ENCODE results near the gene CETN2. TPM values are rescaled to one million over a fixed set of nuclear protein-coding genes. Genes with fewer than 3 reads are reported as not detected.
"Not testable (repeated sequence)": the region's sequence is repeated elsewhere in the genome, so short reads cannot be mapped to it uniquely, and the experiment has no call there.

Gene CETN2
- total and polyA plus RNA-seq, 2 donors = 25.3 to 37.4 TPM

DNA sequence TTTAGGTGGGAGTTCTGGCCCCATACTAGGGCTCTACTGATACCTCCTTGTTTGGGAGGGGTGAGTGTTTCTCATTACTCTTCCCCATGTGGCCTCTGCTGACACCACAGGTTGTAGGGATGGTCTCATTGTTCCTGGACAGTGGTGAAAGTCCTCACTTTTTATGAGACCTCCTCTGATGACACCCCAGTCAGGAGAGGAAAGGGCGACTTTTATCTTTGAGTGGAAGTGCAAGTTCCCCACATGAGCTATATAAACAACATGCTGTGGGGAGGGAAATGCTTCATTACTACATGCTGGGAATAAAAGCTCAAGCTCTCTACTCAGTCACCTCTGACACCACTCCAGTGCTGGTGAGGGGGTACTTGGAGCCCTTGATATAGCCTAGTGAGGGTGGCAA lies 31.6 kb downstream of the CETN2 start:
- no peaks in the 10 kb centered on the region for H3K4me1 ChIP-seq (ENCODE audit: control insufficient read depth in 2 of 2, insufficient read depth in 2 of 2, low read length in 2 of 2)
- no peaks in the 10 kb centered on the region for H3K36me3 ChIP-seq (ENCODE audit: control insufficient read depth in 2 of 2, insufficient read depth in 2 of 2, low read length in 1 of 2)
- H3K27ac ChIP-seq (ENCODE audit: low read depth in 1 of 2, low read length in 1 of 2) = no peak overlapping the region
- peaks cover 0 to 2% of the 10 kb centered on the region in 2 donors for H3K27me3 ChIP-seq (ENCODE audit: control insufficient read depth in 2 of 2, insufficient read depth in 1 of 2, low read length in 1 of 2)
- no peak for DNase-seq (ENCODE audit: low read depth in 6 of 9, low spot score in 9 of 9)
- WGBS = 96% methylated on average over 1 of the region's 1 CpG
- H3K4me3 ChIP-seq (ENCODE audit: low read length in 2 of 2) = no peak overlapping the region
- no peaks in the 10 kb centered on the region for H3K9me3 ChIP-seq (ENCODE audit: control insufficient read depth in 2 of 2, insufficient read depth in 1 of 2, low read length in 1 of 2)

DNA sequence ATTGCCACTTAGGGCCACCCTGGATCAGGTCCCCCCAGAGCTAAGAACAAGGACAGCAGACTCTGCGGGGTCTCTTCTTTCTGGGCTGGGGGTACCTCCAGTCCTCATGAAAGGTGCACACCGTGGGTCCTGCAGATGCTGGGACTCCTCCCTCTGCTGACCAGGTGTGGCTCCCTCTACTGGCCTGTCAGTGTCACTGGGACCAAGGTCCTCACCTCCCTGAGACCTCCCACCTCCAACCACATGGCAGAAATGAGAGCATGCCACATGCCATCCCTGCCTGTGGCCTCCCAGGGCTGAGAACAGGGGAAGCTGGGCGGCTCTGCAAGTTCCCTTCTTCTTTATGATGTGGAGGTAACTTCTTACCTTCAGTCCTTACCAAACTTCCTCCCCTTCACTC lies 43.5 kb downstream of the CETN2 start:
- H3K9me3 ChIP-seq (ENCODE audit: control insufficient read depth in 2 of 2, insufficient read depth in 1 of 2, low read length in 1 of 2); H3K4me3 ChIP-seq (ENCODE audit: low read length in 2 of 2); H3K36me3 ChIP-seq (ENCODE audit: control insufficient read depth in 2 of 2, insufficient read depth in 2 of 2, low read length in 1 of 2); H3K4me1 ChIP-seq (ENCODE audit: control insufficient read depth in 2 of 2, insufficient read depth in 2 of 2, low read length in 2 of 2); H3K27ac ChIP-seq (ENCODE audit: low read depth in 1 of 2, low read length in 1 of 2); DNase-seq (ENCODE audit: low read depth in 6 of 9, low spot score in 9 of 9); H3K27me3 ChIP-seq (ENCODE audit: control insufficient read depth in 2 of 2, insufficient read depth in 1 of 2, low read length in 1 of 2): not testable (repeated sequence)
- WGBS = no CpG with 5 or more reads among the region's 3 CpGs

Other genes starting within 250 kb of the CETN2 start
- gene GABRQ, start 192.9 kb downstream of the CETN2 start, total RNA-seq = 0.09 TPM
- 0.09 TPM for gene GABRQ, start 192.9 kb downstream of the CETN2 start, polyA plus RNA-seq
- 0.05 TPM for gene MAGEA3, start 132.0 kb downstream of the CETN2 start, total RNA-seq
- 0.05 TPM for gene MAGEA3, start 132.0 kb downstream of the CETN2 start, polyA plus RNA-seq
- gene CSAG2, start 121.5 kb downstream of the CETN2 start, total RNA-seq = not detected
- 0.52 TPM for gene CSAG2, start 121.5 kb downstream of the CETN2 start, polyA plus RNA-seq
- not detected for gene MAGEA2B, start 116.1 kb downstream of the CETN2 start, total RNA-seq
- gene MAGEA2B, start 116.1 kb downstream of the CETN2 start, polyA plus RNA-seq = not detected
- 0.24 TPM for gene CSAG1, start 97.0 kb downstream of the CETN2 start, total RNA-seq
- gene CSAG1, start 97.0 kb downstream of the CETN2 start, polyA plus RNA-seq = 0.30 TPM
- not detected for gene MAGEA12, start 97.0 kb downstream of the CETN2 start, total RNA-seq
- gene MAGEA12, start 97.0 kb downstream of the CETN2 start, polyA plus RNA-seq = 0.05 TPM
- not detected for gene MAGEA2, start 76.9 kb downstream of the CETN2 start, total RNA-seq
- gene MAGEA2, start 76.9 kb downstream of the CETN2 start, polyA plus RNA-seq = 0.02 TPM
- 0.52 TPM for gene CSAG3, start 71.5 kb downstream of the CETN2 start, total RNA-seq
- gene CSAG3, start 71.5 kb downstream of the CETN2 start, polyA plus RNA-seq = 1.3 TPM
- not detected for gene MAGEA6, start 61.1 kb downstream of the CETN2 start, total RNA-seq
- gene MAGEA6, start 61.1 kb downstream of the CETN2 start, polyA plus RNA-seq = 0.05 TPM
- gene NSDHL, start 306 bp upstream of the CETN2 start, total RNA-seq = 7.2 TPM
- 9.9 TPM for gene NSDHL, start 306 bp upstream of the CETN2 start, polyA plus RNA-seq
- gene ZNF185, start 67.3 kb upstream of the CETN2 start, total RNA-seq = 1.5 TPM
- gene ZNF185, start 67.3 kb upstream of the CETN2 start, polyA plus RNA-seq = 5.9 TPM
- not detected for gene PNMA5, start 163.4 kb upstream of the CETN2 start, total RNA-seq
- gene PNMA5, start 163.4 kb upstream of the CETN2 start, polyA plus RNA-seq = 0.25 TPM
- 2.3 TPM for gene PNMA3, start 225.7 kb upstream of the CETN2 start, total RNA-seq
- gene PNMA3, start 225.7 kb upstream of the CETN2 start, polyA plus RNA-seq = 3.1 TPM
- gene PNMA6A, start 241.7 kb upstream of the CETN2 start, total RNA-seq = 0.71 TPM
- 1.5 TPM for gene PNMA6A, start 241.7 kb upstream of the CETN2 start, polyA plus RNA-seq